DMS53 (cell line): ENCODE results near the gene CREBZF.
"Not testable (repeated sequence)": the region's sequence is repeated elsewhere in the genome, so short reads cannot be mapped to it uniquely, and the experiment has no call there.

Source experiments
- DNase-seq: peaks from one replicate; lab custom pipeline; 2025; lab: John Stamatoyannopoulos, UW

Gene CREBZF

GRCh38 chr11:85670949-85671663 lies 6.2 kb upstream of the CREBZF start:
- DNase-seq: not testable (repeated sequence)

DNA sequence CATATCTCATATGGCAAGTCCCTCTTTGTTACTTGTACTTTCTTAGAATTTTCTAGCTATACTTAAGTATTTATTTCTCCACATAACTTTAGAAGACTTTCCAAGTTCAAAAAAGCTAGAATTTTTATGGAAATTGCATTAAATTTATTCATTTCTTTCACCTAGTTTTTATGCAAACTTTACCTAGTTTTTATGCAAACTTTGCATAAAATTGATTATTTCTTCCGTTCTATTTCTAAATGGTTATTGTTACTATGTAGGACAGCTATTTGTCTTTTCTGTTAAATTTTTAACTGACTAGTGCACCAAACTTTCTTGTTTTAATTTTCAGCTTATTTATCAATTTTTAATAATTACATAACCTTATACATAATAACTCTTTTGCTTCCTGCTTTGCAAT lies 3.2 kb upstream of the CREBZF start:
- DNase-seq: no peak

DNA sequence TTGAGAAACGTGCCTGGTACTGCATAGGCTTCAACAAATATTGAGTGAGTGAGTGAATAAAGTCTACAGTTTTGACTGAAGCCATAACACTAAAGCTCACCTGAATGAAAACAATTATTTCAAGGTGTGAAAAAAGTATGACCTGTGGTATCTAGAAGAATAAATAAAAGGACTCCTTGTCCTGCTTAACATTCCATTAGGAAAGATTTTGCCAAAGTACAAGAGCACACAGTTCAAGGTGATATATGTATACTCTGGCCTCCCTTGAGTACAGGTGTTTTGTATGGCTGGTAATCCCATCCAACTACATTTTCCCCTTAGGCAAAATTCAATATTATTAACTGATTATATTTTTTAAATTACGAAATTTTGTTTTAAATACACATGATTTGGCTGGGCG lies 1.8 kb upstream of the CREBZF start:
- DNase-seq: no peak

- DNase-seq: peak; percentile 67
Measured at GRCh38 chr11:85665733-85666132, 804 bp upstream of the CREBZF start.

- DNase-seq: peak; percentile 96
Measured at GRCh38 chr11:85663753-85664614, 945 bp downstream of the CREBZF start.

GRCh38 chr11:85663080-85663752 lies 1.7 kb downstream of the CREBZF start:
- DNase-seq: peak; percentile 56

- DNase-seq: peak; percentile 50
Measured at GRCh38 chr11:85661972-85662664, 2.8 kb downstream of the CREBZF start.

DNA sequence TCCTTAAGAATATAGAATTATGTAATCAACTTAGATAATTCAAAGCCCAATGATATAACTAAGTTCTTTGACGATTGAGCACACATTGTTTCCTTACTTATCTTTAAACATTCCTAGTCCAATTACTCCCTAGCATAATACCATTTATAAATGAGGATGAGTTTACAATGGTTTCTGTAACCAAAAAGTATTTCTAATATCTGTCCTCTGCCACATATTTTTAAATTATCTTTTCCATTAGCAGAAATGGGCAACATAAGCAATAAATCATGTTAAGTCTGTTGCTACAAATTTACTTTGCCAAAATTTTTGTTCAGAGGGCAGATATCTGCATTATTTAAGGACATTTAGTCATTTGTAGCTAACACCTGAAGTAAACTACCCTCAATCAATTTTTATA lies 6.7 kb downstream of the CREBZF start:
- no peak for DNase-seq

- DNase-seq: no peak
Measured at GRCh38 chr11:85656777-85657176, 8.2 kb downstream of the CREBZF start.

- DNase-seq: not testable (repeated sequence)
Measured at GRCh38 chr11:85654343-85654742, 10.6 kb downstream of the CREBZF start.

- no peak for DNase-seq
Measured at GRCh38 chr11:85652786-85653447, 12.0 kb downstream of the CREBZF start.

GRCh38 chr11:85651118-85651517 lies 13.8 kb downstream of the CREBZF start:
- no peak for DNase-seq

DNA sequence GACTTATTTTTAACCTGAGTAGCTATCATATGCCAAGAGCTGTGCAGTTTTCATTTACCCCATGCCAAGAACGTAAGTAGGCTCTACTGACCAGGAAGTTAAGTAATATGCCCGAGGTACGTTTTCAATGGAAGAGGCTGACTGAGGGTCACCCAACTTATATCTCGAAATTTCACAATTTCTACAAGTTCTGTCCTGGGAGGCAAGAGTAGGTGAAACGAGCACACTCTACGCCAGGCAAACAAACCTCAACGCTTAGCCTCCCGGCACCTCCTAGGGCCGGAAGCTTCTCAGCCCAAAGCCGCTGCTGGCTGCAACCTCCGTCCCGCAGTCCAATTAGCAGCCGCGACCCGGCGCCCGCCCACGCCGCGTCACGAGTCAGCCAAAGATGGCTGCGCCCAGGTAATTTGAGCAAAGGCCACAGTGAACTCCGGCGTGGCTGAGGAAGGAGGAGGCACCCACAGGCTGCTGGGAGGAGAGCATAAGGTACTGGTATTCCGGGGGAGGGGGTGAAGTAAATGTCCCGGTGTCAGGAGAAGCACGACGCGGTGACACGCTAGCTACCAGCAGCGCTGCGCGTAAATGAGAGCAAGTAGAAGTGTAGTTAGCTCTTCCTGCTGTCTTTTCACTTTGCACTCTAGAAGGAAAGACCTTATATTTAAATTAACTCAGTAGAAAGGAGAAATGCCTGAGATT lies 17.2 kb downstream of the CREBZF start, which contains the start of gene TMEM126A:
Gene TMEM126A (plus strand): TSS at position 364 of the 696 bp plus-strand sequence. CDS start 2,289 bp downstream, outside the sequence.
- DNase-seq: peak; percentile 99

DNA sequence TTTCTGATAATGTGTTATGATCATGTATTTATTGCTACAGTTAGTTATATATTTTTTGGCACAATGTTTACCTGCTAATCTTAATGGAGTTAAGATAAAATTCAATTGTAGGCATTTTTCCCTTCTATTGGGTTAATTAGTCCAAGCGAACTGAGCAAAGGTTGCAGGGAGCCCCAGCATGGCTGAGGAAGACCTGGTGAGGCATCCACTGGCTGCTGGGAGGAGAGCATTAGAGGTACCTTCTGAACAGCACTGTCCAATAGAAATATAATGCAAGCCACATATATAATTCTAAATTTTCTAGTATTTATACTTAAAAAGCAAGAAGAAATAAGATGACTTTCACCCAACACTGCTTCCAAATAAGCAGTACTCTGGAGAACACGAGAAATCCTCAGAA lies 17.9 kb downstream of the CREBZF start:
- DNase-seq: peak; percentile 64

GRCh38 chr11:85643191-85643614 lies 21.7 kb downstream of the CREBZF start:
- DNase-seq: no peak

GRCh38 chr11:85634747-85635146 lies 30.2 kb downstream of the CREBZF start:
- DNase-seq: no peak

DNA sequence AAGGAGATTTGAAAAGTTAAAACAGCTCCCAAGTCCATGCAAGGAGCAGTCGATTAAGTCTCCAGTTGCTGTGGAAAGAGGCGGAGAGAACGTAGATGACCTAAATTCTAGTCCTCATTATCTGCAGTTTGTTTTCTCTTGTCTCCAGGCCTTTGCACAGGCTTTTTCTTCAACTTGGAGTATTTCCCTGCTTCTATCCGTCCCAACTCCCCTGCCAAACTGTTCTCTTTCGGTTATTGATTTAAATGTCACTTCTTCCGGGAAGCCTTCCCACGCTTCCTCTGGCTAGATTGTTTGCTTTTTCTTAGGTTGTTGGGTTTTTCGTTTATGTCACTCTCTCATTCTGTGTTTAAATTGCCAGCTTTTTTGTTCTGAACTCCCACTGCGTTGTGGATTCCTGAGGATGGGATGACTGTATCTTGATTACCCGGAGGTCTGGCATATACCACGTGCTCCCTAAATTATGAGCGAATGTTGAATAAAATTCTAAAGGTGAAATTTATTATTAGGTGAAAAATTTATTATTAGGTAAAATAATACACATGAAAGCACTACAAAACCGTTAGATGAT lies 36.1 kb downstream of the CREBZF start:
- DNase-seq: peak; percentile 77

- peak; percentile 100 for DNase-seq
Measured at GRCh38 chr11:85627998-85628770, 36.7 kb downstream of the CREBZF start, which contains the start of gene TMEM126B. Gene TMEM126B (plus strand): TSS chr11:85628593. CDS start chr11:85628608, 15 bp downstream.

- DNase-seq: peak; percentile 74
Measured at GRCh38 chr11:85627332-85627997, 37.5 kb downstream of the CREBZF start, which contains the start of gene DLG2. Gene DLG2 (minus strand): TSS chr11:85627344.
